Stimulated activated CD4-positive, alpha-beta T cell treated with anti-CD3 and anti-CD28 coated beads, Interleukin-4, amount 100 ng/mL, for 4 hours (primary cell): ENCODE results near the gene SFXN3.
"Not testable (repeated sequence)": the region's sequence is repeated elsewhere in the genome, so short reads cannot be mapped to it uniquely, and the experiment has no call there.

Experiments used
- DNase-seq, 2 experiments: peaks; one replicate each; pipeline ENCODE4 v3.0.0-alpha.2; 2020

The SFXN3 gene

GRCh38 chr10:101016814-101017213 lies 14.2 kb upstream of the SFXN3 start:
- DNase-seq: no peak

GRCh38 chr10:101018118-101018599 lies 12.9 kb upstream of the SFXN3 start:
- DNase-seq: no peak

DNA sequence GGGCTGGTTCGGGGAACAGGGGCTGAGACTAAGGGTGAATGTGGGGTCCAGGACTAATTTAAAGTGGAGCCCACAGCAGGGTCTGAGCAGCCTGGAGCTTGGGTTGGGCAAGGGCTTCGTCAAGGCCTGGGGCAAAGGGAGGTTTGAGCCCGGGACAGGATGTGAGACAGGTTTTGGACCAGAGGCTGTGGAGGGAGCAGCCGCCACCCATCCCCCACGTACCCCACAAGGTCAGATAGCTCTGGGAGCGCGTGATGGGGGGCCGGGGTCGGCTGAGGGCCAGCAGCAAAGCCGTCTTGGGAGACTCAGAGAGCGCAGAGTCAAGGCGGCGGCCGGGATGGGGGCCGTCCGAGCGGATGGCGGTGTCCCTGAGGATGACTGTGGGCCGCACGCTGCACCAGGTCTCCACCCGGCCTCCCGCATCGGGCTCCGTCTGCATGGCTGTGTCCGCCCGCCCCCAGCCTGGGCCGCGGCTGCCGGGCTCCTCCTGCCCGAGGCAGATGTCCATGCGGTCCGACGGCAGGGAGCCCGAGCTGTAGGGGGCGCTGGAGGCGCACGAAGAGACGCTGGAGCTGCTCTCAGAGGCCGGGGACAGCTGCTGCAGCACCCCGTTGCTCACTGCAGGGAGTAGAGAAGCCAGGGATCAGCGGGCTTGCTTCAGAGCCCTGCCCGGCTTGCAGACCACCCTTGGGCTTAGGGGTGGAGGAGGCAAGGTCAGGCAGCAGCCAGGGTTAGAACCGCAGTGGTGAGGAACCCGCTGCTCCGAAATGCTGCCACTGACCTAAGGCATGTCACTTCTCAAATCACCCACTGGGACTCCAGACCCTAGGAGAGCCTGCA lies 12.2 kb upstream of the SFXN3 start:
- DNase-seq: peak; percentile 63 to 70

DNA sequence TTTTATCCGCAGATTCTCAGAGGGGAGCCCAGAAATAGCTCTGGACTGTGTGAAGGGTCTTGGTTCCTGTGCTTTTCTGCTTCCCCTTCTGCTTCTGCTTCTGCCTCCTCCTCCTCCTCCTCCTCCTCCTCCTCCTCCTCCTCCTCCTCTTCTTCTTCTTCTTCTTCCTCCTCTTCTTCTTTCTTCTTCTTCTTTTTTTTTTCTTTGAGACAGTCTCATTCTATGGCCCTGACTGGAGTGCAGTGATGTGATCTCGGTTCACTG lies 11.7 kb upstream of the SFXN3 start:
- DNase-seq: no peak

DNA sequence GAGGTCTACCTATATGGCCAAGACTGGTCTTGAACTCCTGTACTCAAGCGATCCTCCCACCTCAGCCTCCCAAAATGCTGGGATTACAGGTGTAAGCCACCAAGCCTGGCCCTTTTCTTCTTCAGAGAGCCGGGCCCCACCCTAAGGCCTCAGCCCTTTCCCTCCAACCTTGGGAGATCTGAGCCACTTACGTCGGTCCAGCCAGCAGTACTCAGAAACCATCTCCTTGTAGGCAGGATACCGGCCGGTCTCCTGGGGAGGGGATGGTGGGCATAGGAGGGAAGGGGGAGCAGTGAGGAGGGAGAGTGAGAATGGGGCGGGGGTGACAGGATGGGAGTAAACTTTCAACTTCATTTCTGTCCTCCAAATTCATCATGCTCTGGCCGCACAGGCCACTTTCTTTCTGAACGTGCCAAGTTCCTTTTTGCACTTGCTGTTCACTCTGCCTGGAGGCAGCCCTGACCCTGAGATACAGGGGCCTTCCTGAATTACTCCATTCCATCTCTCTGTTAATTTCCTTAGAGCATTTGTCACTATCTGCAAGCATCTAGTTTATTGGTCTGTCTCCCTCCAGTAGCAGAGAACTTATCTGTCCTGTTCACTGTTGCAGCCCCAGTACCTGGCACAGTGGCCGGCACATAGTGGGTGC lies 10.5 kb upstream of the SFXN3 start:
- DNase-seq: no peak

DNA sequence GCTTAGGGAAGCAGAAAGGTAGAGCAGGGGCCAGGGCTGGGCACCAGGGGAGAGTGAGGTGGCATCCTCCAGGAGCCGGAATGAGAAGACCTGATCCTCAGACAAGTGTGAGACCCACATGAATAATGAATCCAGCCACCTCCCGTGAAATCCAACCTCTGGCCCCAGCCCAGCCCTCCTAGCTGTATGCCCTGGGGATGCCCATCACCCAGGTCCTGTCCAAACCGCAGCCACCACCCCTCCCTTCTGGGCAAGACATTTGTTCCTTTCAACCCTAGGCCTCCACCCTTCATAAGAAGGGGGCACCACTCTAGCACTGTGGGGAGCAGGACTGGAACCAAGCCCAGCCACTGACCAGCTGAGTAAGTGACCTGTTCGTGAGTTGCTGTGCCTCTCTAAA lies 9.8 kb upstream of the SFXN3 start:
- no peak for DNase-seq

GRCh38 chr10:101021692-101022251 lies 9.3 kb upstream of the SFXN3 start:
- DNase-seq: no peak

- DNase-seq: no peak
Observed at GRCh38 chr10:101022967-101023705, 7.9 kb upstream of the SFXN3 start.

GRCh38 chr10:101027106-101027720 lies 3.8 kb upstream of the SFXN3 start:
- DNase-seq: no peak

DNA sequence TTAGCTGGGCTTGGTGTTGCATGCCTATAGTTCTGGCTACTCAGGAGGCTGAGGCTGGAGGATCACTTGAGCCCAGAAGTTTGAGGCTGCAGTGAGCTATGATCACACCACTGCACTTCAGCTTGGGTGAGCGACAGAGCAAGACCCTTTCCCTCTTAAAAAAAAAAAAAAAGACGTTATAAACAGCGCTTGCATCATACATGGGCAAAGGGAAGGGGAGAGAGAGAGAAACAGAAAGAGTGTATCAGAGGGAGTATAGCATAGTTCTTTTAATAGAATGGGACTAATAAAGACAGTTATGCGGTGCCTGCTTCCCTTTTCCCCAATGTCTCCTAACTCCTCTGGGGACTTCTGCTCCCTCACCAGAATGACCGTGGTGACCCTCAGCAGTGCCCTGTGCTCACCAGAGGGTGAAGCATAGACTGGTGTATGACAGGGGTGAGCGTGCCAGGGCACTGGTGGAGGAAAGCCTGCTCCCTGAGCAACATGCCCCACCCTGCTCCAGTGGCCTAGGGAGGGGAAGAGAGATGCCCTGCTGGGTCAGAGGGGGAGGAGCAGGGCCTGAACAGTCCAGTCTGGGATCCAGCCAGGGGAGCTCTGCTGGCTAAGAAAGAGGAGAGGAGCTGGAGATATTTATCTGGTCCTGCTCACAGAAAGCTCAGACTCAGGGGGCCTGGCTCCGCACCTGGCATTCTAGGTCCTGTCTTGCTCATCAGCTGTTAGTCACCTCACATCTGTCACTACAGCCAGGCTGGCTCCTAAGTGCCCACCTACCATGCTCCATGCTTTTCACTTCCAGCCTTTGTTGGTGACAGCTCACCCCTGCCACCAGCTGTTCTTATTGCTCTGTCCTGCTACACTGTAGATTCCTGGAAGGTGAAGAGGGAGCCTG lies 2.3 kb upstream of the SFXN3 start:
- no peak for DNase-seq

DNA sequence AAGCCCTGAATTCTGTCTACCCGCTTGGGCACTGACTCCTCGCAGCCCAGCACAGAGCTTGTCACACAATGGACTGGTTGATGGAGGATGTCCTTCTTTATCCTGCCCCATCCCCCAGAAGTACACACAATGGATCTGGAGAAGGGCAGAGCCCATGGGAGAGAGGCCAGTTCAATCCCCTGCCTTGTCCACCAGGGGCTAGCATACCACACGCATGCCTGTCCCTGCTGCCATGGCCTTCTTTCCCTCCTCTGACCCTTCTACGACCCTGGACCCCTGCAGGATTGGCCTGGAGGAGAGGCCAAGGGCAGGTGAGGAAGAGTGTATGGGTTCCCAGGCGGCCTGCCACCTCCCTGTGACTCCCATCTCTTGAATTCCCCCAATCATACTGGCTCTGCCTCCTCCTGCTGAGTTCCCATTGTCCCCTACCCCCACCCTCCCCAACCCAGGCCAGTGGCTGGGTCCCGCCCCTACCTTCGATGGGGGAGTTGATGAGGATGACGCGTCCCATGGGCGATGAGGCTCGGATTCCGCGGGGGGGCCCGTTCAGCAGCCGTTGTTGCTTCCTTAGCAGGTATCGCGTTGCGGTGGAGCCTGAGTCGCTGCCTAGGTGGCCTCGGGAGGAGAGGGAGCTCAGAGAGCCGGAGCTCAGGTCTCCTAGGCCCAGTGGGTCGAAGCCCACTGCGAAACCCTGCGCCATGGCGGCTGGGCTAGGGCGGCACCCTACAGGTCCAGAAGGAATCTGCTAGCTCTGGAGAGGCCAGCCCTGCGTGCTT lies 1.3 kb upstream of the SFXN3 start:
- no peak for DNase-seq

GRCh38 chr10:101030496-101031127 lies 422 bp upstream of the SFXN3 start:
- no peak for DNase-seq

DNA sequence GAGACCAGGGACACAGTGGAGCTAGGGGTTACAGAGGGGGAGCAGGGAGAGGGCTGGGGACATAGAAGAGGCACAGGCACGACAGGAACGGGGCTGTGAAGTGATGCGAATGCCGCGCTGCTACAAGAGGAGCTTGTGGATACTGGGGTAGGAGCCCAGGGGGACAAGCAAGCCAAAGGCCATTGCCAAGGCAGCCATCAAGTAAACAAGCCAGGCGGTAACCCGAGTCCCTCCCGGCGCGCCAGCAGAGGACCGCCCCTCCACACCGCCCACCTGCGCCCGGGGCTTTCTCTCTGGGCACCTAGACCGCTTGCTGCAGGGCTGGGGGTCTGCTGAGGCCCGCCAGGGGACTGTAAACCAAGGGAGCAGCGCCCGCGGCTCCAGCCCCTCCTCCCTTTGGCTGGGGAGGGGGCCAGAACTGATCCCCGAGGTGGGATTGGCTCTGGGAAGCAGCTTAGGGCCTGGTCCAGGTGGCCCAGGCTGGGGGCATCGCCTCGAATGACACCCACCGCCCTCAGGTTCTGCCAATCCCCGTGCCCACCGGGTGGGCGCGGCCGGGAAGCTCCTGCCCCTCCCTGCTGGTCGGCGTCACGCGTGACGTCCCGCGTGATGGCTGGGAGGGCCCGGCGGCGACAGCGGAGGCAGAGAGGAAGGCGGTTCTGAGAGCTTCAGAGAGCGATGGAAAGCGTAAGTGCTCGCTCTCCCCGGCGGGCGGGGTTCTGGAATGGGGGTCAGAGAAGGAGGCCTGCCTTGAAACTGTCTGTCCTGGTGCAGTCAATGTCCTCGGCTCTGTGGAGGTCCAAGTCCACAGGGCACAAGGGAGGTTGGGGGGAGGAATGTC lies 982 bp downstream of the SFXN3 start:
- peak; percentile 65 to 77 for DNase-seq

GRCh38 chr10:101032637-101033224 lies 1.7 kb downstream of the SFXN3 start:
- DNase-seq: peak; percentile 33 to 75

DNA sequence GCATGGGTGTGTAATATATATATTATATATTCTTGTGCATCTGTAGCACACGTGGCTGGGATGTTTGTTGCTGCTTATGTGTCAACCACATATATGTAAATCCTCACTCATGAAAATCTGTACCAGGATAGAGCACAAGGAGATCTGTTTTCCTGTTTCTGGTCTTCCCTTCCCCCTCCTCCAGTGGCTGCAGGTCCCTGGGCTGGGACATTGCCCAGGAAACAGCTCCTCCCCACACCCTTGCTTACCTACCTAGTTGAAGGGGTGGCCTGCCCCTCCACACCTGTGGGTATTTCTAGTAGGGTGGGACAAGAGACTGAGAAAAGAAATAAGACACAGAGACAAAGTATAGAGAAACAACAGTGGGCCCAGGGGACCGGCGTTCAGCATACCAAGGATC lies 2.2 kb downstream of the SFXN3 start:
- no peak for DNase-seq

GRCh38 chr10:101034404-101034803 lies 3.4 kb downstream of the SFXN3 start:
- DNase-seq: not testable (repeated sequence)

DNA sequence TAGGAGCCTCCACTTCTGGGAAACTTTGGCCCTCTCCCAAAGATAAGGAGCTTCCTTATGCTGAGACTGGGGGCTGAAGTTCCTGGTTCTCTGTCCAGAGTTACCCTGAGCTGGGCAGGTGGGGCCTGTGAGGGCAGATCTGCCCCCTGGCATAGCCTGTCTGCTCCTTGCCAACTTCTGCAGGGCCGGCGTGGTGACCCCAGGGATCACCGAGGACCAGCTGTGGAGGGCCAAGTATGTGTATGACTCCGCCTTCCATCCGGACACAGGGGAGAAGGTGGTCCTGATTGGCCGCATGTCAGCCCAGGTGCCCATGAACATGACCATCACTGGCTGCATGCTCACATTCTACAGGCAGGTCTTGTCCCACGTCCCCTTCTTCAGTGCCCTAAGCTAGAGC lies 4.3 kb downstream of the SFXN3 start:
- DNase-seq: no peak

DNA sequence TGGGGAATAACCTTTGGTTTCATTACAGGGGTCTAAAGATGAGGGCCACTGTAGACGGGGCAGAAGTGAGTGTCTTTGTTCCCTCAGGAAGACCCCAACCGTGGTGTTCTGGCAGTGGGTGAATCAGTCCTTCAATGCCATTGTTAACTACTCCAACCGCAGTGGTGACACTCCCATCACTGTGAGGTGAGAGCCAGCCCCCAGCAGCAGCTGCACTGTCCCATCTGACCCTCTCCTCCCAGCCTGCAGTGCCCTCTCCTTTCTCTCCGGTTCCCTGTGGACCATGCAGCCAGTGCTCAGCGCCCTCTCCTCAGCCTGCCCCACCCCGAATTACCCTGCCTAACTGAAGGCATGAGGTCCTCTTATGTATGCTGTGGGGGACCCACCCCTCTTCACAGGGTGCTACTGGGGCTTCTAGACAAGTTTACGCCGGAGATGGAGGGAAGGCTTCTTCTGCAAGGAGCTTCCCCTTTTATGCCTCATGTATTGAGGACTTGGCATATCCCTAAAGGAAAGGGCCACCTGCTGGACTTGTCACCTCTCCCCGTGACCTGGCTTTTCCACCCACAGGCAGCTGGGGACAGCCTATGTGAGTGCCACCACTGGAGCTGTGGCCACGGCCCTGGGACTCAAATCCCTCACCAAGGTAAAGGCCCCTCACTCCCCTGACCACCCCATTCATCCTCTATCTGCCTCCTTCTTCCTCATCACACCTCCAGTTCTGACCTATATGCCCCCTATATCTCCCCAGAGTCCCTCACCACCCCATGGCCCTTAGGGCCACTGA lies 5.1 kb downstream of the SFXN3 start:
- DNase-seq: no peak

DNA sequence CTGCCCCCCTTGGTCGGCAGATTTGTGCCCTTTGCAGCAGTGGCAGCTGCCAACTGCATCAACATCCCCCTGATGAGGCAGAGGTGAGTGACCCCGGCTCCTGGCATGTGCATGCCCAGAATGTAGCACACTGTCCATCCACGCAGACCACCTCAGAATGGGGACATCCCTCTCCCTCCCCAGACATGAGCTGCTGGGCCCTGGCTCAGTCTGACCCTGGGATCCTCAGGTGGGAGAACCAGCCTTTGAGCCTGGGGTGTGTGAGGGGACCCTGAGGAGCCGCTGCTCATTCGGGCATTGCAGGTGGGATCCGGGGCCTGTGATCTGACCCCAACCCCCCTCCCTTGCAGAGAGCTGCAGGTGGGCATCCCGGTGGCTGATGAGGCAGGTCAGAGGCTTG lies 5.7 kb downstream of the SFXN3 start:
- DNase-seq: no peak
